H1 (cell line): ENCODE measurements around the gene SLC9A5.

ENCODE experiments used
- CREB1 ChIP-seq: IDR thresholded peaks from 2 replicates; pipeline ENCODE4 v1.6.1; 2012; ENCODE audit warnings: inconsistent platforms
- CTCF ChIP-seq, 3 experiments: IDR thresholded peaks; 1 replicate in 2 of 3; 2 replicates in 1 of 3; pipeline versions ENCODE4 v1.5.1 to v1.6.1; 2011; ENCODE audit warnings: low read length in 3 of 3, mild to moderate bottlenecking in 3 of 3, inconsistent platforms in 2 of 3, low read depth in 1 of 3, moderate library complexity in 1 of 3; ENCODE audit not compliant: insufficient read depth in 1 of 3; ENCODE audit errors: control extremely low read depth in 1 of 3
- JUN ChIP-seq: IDR thresholded peaks from 2 replicates; pipeline ENCODE4 v1.6.1; 2011; ENCODE audit warnings: low read depth, mild to moderate bottlenecking, improper control_type of control experiment, low read length
- JUND ChIP-seq: IDR thresholded peaks from 2 replicates; pipeline ENCODE4 v1.6.1; 2011; ENCODE audit warnings: mild to moderate bottlenecking, improper control_type of control experiment, low read length
- POLR2A ChIP-seq, 2 experiments: IDR thresholded peaks; 1 replicate in 1 of 2; 2 replicates in 1 of 2; pipeline ENCODE4 v1.6.1; 2011; ENCODE audit warnings: low read depth in 2 of 2, low read length in 2 of 2, mild to moderate bottlenecking in 2 of 2; ENCODE audit errors: control extremely low read depth in 1 of 2
- POLR2AphosphoS5 ChIP-seq: IDR thresholded peaks from 2 replicates; pipeline ENCODE4 v1.6.1; 2011; ENCODE audit warnings: low read depth, low read length
- SP1 ChIP-seq: IDR thresholded peaks from 2 replicates; pipeline ENCODE4 v1.6.1; 2011; ENCODE audit warnings: low read depth, low read length
- SP2 ChIP-seq: IDR thresholded peaks from 2 replicates; pipeline ENCODE4 v1.6.1; 2012; ENCODE audit warnings: mild to moderate bottlenecking, low read length, inconsistent platforms
- SUZ12 ChIP-seq: fragments of 200-600 bp; sonication (generic); IDR thresholded peaks from 2 replicates; pipeline ENCODE4 v1.6.1; 2012; ENCODE audit warnings: mild to moderate bottlenecking, inconsistent platforms, low read length, moderate library complexity, mixed read lengths
- TAF1 ChIP-seq: IDR thresholded peaks from 2 replicates; pipeline ENCODE4 v1.6.1; 2011; ENCODE audit warnings: mild to moderate bottlenecking, low read depth, low read length

GRCh38 chr16:67211674-67212073, 37.1 kb upstream of the SLC9A5 start:
- TF ChIP-seq CTCF (IDR thresholded peaks at IDR 0.05; ENCODE audit: control extremely low read depth in 1 of 3, insufficient read depth in 1 of 3, low read depth in 1 of 3, low read length in 3 of 3) = no peak
- TF ChIP-seq SUZ12 = no peak
- TF ChIP-seq POLR2AphosphoS5 = no peak
- no peak for TF ChIP-seq SP1
- no peak for TF ChIP-seq TAF1
- no peak for TF ChIP-seq POLR2A (IDR thresholded peaks at IDR 0.05; ENCODE audit: control extremely low read depth in 1 of 2, low read depth in 2 of 2, low read length in 2 of 2)
- no peak for TF ChIP-seq JUND
- TF ChIP-seq CREB1 = no peak
- TF ChIP-seq SP2 = no peak
- no peak for TF ChIP-seq JUN
